Endothelial cell (in vitro differentiated cells): Measurements from ENCODE around the gene TBC1D7. TPM values are rescaled to one million over a fixed set of nuclear protein-coding genes. Genes with fewer than 3 reads are reported as not detected.

ENCODE experiments used
- DNase-seq: peaks from one replicate; pipeline ENCODE4 v3.0.0; 2021; ENCODE audit warnings: low spot score
- H3K27ac Mint-ChIP-seq: one replicate; pipeline ENCODE4 v1.8.0; 2021; ENCODE audit warnings: mixed read lengths, inconsistent platforms; ENCODE audit not compliant: unreplicated experiment
- H3K27me3 Mint-ChIP-seq: one replicate; pipeline ENCODE4 v1.8.0; 2021; ENCODE audit warnings: mild to moderate bottlenecking, moderate library complexity, mixed read lengths, inconsistent platforms; ENCODE audit not compliant: unreplicated experiment
- H3K36me3 Mint-ChIP-seq: one replicate; pipeline ENCODE4 v1.8.0; 2021; ENCODE audit warnings: mild to moderate bottlenecking, low read depth, mixed read lengths, inconsistent platforms; ENCODE audit not compliant: unreplicated experiment
- H3K4me1 Mint-ChIP-seq: one replicate; pipeline ENCODE4 v1.8.0; 2021; ENCODE audit warnings: mild to moderate bottlenecking, mixed read lengths, inconsistent platforms; ENCODE audit not compliant: unreplicated experiment
- H3K4me3 Mint-ChIP-seq: one replicate; pipeline ENCODE4 v1.8.0; 2021; ENCODE audit warnings: mild to moderate bottlenecking, mixed read lengths, inconsistent platforms; ENCODE audit not compliant: unreplicated experiment
- H3K9me3 Mint-ChIP-seq: one replicate; pipeline ENCODE4 v1.8.0; 2021; ENCODE audit warnings: mixed read lengths, inconsistent platforms; ENCODE audit not compliant: unreplicated experiment
- CTCF ChIP-seq: fragments of 200-600 bp; sonication (generic); IDR thresholded peaks from one replicate; pipeline ENCODE4 v1.5.0; 2021; ENCODE audit warnings: antibody characterized with exemption; ENCODE audit not compliant: unreplicated experiment
- total RNA-seq: library from RNA; stranded (reverse); fragmentation: NEBNext Ultra II Directional; extraction: Animal tissue kit (Norgen Biotek cat#: 25700); gene quantifications from one replicate; pipeline ENCODE4 v1.2.1, GENCODE V29; 2021; ENCODE audit not compliant: unreplicated experiment

The TBC1D7 gene
- total RNA-seq, 1 donor from 2014 or later, result 40.4 TPM

- no peak overlapping the region for H3K27ac Mint-ChIP-seq
- peaks cover 47% of the 10 kb centered on the region for H3K36me3 Mint-ChIP-seq
Measured at GRCh38 chr6:13304101-13304500, 24.2 kb downstream of the TBC1D7 start.

DNA sequence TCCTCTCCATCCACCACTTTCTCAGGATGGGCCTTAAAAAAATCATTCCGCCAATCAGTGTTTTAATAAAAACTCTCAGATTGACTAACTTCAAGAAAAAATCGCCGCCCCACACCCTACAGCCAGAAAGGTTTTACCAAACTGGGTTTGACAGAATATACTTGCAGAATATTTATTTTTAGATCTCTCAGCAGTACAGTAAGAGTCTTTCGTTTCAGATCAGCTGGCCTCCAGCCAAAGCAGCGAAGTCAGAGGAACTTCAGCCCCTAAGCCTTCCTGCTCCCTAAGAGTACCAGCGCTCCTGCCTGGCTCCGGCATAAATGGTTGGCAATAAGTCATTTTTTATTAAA, 24.7 kb downstream of the TBC1D7 start:
- no peak for DNase-seq
- Mint-ChIP-seq H3K4me3 (no peak overlapping the region), H3K4me1 (peaks cover 14% of the 10 kb centered on the region), H3K27me3 (no peaks in the 10 kb centered on the region), H3K36me3 (peaks cover 50% of the 10 kb centered on the region), H3K9me3 (no peaks in the 10 kb centered on the region), H3K27ac (no peak overlapping the region)
- no peak for TF ChIP-seq CTCF

More at GRCh38 chr6:13304101-13304500, 24.2 kb downstream of the TBC1D7 start:
- H3K27me3 Mint-ChIP-seq, result no peaks in the 10 kb centered on the region
- H3K4me3 Mint-ChIP-seq, result no peak overlapping the region
- H3K9me3 Mint-ChIP-seq, result no peaks in the 10 kb centered on the region
- H3K4me1 Mint-ChIP-seq, result peaks cover 19% of the 10 kb centered on the region
- DNase-seq, result no peak
- TF ChIP-seq CTCF, result no peak

DNA sequence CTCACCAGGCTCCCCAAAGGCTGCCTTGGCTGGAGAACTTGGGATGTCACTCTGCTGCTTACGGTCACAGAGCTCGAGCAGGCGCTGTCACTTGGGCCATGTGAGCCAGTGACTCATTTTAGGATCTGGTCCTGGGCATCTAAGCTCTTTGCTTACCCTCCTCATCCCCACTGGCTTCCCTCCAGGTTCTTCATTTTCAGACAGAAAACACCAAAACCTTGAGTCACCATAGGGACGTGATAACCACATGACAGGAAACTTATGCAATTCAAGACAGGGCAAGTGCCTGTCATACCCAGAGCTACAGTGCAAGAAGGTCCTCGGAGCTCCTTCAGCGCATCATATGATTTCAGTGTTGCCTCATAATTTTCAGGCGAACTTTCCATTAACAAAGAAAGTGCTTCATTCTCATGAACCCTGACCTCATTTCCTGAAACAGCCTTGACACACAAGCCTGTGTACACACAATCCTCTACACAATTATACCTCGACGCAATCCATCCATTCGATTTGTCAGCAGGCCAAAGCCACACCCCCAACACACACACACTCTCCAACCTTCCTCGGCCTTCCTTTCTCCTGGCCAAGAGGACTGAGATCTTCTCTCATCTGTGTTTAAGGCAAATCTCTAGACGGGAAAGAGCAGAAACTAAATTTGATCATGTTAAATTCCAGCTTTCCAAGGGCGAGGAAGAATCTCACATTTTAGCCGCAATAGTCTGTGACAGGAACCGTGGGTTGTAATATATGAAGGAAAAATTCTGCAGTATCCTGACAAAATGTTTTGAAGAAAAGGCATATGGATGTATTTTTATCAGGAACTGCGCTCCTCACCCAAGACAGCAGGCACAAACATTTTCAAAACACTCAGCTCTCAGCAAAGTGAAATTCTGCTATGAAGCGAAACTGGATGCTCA, 25.3 kb downstream of the TBC1D7 start:
- Mint-ChIP-seq H3K27ac (peak overlapping the region; percentile 15), H3K4me1 (peaks cover 8% of the 10 kb centered on the region), H3K36me3 (peaks cover 56% of the 10 kb centered on the region), H3K4me3 (peak overlapping the region; percentile 27), H3K9me3 (no peaks in the 10 kb centered on the region), H3K27me3 (peaks cover 3% of the 10 kb centered on the region)
- no peak for DNase-seq
- no peak for TF ChIP-seq CTCF

DNA sequence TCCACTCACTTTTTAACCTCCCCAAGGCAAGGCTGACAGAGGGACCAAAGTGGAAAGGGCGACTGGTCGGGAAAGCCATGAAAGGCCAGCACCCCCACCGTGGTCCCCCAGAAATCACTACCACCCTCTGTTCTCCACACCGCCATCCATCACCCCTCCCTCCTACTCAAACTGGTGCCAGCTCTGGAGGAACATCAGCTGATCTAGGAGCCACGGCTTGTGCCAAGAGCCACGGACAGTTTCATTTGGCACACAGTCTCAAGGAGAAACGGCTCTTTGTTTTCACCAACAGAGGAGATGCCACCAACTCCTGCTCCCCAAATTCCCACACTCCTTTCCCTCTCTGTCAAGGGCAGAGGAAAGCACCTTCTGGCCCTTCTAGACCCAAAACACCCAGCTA, 26.0 kb downstream of the TBC1D7 start:
- TF ChIP-seq CTCF, result no peak
- H3K36me3 Mint-ChIP-seq, result peaks cover 62% of the 10 kb centered on the region
- no peaks in the 10 kb centered on the region for H3K9me3 Mint-ChIP-seq
- DNase-seq, result no peak
- peak overlapping the region; percentile 17 for H3K27ac Mint-ChIP-seq
- H3K27me3 Mint-ChIP-seq, result peaks cover 3% of the 10 kb centered on the region
- H3K4me1 Mint-ChIP-seq, result peaks cover 2% of the 10 kb centered on the region
- H3K4me3 Mint-ChIP-seq, result no peak overlapping the region
